ENCODE results near the gene TMOD3. TPM values are rescaled to one million over a fixed set of nuclear protein-coding genes. Genes with fewer than 3 reads are reported as not detected.

TMOD3 gene
- total RNA-seq, 1 experiment from 2014 or later = 19.9 TPM

- peak; percentile 99 for DNase-seq (ENCODE audit: low spot score)
Observed at GRCh38 chr15:51907136-51907862, 77.8 kb downstream of the TMOD3 start.

DNA sequence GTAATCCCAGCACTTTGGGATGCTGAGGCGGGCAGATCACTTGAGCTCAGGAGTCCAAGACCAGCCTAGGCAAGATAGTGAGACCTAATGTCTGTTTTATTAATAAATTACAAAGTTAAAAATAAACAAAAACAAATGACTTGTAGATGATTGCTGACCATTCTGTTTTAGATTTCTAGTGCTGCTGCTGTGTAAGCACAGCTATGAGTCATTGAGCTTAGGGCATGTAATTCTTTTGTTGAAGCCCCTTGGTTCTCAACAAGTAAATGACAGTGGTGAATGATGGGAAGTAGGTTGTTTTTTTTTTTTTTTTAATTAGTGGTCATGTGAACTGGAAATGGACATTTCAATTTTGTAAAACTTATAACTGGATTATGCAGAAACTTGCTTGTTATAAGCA, 78.9 kb downstream of the TMOD3 start:
- DNase-seq (ENCODE audit: low spot score) = no peak

GRCh38 chr15:51909584-51909983, 80.1 kb downstream of the TMOD3 start:
- DNase-seq (ENCODE audit: low spot score) = no peak

DNA sequence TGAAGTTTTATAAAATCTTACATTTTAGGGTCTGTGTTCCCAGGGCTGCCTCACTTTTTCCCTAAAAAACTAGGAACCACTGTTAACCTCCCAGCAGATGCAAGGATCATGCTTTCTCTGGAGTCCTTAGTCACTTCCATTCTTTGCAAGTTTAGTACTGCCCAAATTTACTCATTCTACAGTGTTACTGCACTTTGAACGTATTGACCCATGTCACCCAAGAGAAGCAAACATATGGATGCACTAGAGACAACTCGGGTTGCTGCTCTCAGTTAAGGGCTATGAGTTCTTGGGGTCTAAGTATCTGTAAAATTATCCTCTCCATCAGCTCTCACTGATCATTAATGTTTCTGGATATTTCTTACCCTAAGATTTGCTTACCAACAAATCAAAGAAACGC, 83.1 kb downstream of the TMOD3 start:
- DNase-seq (ENCODE audit: low spot score) = no peak

DNA sequence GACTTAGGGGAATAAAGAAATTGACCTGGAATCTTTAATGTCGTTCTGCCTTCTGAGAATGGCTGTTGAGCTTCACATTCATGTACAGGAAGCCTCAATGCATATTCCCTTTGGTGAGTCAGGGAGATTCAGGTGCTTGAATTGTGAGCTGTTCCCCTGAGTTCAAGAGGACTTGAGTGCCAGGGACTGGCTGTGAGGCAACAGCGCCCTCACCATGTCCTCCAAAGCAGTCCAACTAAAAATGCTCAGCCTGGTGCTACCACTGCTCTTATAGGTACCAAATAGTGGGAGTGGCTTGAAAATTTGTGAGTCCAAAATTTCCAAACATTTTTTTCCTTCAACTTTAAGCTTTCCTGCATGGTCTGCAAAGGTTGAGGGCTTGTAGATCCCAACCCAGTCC, 88.0 kb downstream of the TMOD3 start:
- peak; percentile 79 for DNase-seq (ENCODE audit: low spot score)

GRCh38 chr15:51924156-51925068, 95.0 kb downstream of the TMOD3 start:
- no peak for DNase-seq (ENCODE audit: low spot score)

GRCh38 chr15:51926809-51927208, 97.4 kb downstream of the TMOD3 start:
- DNase-seq (ENCODE audit: low spot score) = no peak

GRCh38 chr15:51931016-51931415, 101.6 kb downstream of the TMOD3 start:
- no peak for DNase-seq (ENCODE audit: low spot score)

GRCh38 chr15:51931638-51932037, 102.2 kb downstream of the TMOD3 start:
- DNase-seq (ENCODE audit: low spot score) = no peak

DNA sequence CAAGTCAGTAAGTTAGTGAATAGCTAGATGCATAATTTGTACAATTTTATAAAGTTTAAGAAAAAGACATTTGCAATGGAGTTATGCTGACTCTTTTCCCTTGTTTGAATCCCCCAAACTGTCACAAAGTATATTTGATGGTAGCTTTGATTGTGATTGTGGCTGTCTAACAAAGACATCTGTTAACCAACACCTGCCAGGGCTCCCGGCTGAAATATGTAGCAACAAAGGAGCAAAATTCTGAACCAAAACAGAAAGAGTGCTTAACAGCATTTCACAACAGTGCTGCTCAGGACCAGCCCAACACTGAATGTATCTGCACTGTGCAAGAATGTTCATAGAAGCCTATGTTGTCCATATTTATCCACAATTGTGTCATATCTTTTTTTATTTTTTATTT, 102.7 kb downstream of the TMOD3 start:
- no peak for DNase-seq (ENCODE audit: low spot score)

DNA sequence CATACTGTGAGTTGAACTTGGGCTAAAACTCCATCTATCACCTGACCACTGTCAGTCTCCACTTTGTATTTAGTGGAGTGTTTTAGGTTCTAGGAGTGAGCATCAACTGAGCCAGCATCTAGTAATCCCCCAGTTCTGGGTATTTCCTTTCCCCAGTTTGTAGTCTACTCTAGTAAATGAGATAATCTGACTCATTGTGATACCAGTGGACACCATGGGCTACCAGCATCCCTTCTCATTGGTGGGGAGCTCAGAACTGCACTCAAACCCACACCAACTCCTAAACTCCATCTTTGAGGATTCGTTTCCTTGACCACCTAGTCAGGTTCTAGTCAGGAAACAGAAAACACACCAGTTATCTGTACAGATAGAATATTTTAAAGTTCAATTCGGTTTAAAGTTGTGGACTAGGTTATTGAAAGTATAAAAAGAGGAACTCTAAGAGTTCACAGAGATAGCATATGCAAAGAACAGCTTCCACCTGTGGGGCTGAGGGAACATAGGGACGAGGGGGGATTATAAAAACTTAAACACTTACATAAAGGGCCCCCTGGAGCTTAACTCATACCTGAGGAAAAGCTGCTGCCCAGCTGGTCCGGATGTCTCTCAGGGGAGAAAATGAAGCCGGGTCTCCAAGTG, 106.1 kb downstream of the TMOD3 start:
- no peak for DNase-seq (ENCODE audit: low spot score)

DNA sequence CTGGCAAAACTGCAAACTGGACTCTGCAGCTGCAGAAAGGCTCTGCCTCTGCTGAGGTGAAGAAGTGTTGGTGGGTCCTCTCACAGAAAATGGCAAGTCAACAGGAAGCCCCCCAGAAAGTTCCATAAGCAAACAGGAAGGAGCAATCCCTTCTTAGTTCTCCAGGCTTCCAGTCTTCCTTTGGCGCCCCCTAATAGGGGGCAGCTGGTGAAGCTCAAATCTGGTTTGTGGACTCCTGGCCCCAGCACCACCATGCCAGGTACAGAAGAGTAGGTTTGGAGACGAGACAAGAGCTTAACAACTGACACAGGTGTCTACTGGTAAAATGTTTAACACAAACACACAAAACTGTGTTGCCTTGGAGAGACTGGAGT, 106.6 kb downstream of the TMOD3 start:
- DNase-seq (ENCODE audit: low spot score) = no peak

- DNase-seq (ENCODE audit: low spot score) = no peak
Observed at GRCh38 chr15:51938286-51938685, 108.8 kb downstream of the TMOD3 start.

DNA sequence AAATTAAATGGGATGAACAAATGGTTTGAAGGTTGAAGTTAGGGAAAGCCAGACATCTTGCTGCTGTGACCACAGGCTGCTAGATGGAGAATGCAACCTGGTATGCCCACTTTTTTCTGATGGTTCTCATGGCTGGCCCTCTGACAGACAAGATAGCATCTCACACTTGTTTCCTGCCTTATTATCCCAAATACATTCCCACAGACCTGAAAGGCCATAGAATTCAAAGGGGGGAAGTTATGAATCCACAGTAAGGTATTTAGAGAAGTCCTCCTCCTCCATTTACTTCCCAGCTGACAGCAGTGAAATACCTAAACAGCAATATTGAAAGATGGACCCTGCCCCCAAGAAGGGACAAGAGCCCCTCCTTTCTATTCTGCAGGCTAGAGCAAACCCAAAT, 109.8 kb downstream of the TMOD3 start:
- no peak for DNase-seq (ENCODE audit: low spot score)

DNA sequence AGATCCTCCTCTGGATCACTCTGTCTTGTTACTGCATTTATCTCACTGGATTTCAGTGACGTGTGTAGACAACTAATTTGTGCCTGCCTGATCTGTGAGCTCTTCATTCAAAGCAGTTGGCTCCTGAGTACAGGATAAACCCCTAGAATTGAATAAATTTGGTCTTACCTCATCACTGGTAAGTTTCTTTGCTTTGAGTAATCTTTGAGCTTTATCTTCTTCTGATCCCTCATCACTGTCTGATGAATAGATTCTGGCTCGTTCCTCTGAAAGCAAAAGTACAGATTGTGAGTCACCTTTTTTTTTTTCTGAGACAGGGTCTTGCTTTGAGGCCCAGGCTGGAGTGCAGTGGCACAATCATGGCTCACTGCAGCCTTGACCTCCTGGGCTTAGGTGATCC, 117.7 kb downstream of the TMOD3 start:
- no peak for DNase-seq (ENCODE audit: low spot score)

DNA sequence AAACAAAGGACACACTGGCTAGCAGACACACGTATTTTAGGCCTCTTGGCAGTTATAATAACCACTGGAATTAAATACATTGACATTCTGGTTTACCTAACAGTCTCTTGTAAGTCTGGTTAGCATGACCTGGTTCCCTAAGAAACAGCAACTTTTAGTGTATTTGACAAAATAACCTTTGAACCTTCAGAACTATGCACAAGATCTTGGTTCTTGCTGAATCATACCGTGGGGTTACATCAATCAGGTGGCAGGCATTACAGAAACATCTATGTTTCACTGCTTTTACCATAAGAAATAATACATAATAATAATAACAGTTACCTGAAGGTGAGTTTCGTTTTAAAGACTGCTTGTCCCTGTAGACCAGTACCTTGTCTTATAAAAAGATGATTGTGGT, 123.4 kb downstream of the TMOD3 start:
- no peak for DNase-seq (ENCODE audit: low spot score)

- no peak for DNase-seq (ENCODE audit: low spot score)
Observed at GRCh38 chr15:51955504-51955903, 126.1 kb downstream of the TMOD3 start.

Small RNAs within 50 kb of the gene (small RNA-seq; reads per million reads assigned to genes)
- gene AC090971.5 = not detected
- gene RF00017 = not detected
- gene RF00019 = not detected
- not detected for gene RNU6-90P

Other genes with a start within 250 kb of the TMOD3 start
- gene DMXL2, start 206.9 kb upstream of the TMOD3 start, total RNA-seq (2014; rRNA removed; shearing (Covaris generic)) = 9.9 and 13.1 TPM in 2 replicates
- not detected in 2 replicates for gene SCG3, start 148.2 kb upstream of the TMOD3 start, total RNA-seq (2014; rRNA removed; shearing (Covaris generic))
- gene LYSMD2, start 92.0 kb upstream of the TMOD3 start, total RNA-seq (2014; rRNA removed; shearing (Covaris generic)) = 12.0 and 13.2 TPM in 2 replicates
- gene TMOD2, start 78.1 kb upstream of the TMOD3 start, total RNA-seq (2014; rRNA removed; shearing (Covaris generic)) = 0.08 and 0.46 TPM in 2 replicates
- gene LEO1, start 142.1 kb downstream of the TMOD3 start, total RNA-seq (2014; rRNA removed; shearing (Covaris generic)) = 14.6 and 16.7 TPM in 2 replicates
- gene MAPK6, start 189.6 kb downstream of the TMOD3 start, total RNA-seq (2014; rRNA removed; shearing (Covaris generic)) = 22.8 and 24.5 TPM in 2 replicates

Measured in HT-29 (cell line).